Tibial nerve (tissue), 4 donors: ENCODE measurements around the gene PLXDC2.

Source experiments
- EP300 ChIP-seq, 2 donors: sonication (generic); formaldehyde crosslinking; IDR thresholded peaks; one replicate each; pipeline ENCODE4 v1.6.1; 2017; ENCODE audit warnings: antibody characterized with exemption in 2 of 2, mild to moderate bottlenecking in 1 of 2
- POLR2A ChIP-seq, 2 donors: fragments of 450-650 bp; IDR thresholded peaks; one replicate each; pipeline ENCODE4 v1.6.1; 2017; ENCODE audit warnings: antibody characterized with exemption in 2 of 2, mild to moderate bottlenecking in 2 of 2, moderate library complexity in 2 of 2
- TF ChIP-seq, protein P1 (sequence below), 5 experiments: fragments of 200-600 bp in 3 of 5; fragments of 450-650 bp in 2 of 5; sonication (generic) in 3 of 5; IDR thresholded peaks; one replicate each; pipeline ENCODE4 v1.5.1; 2016 to 2019; ENCODE audit warnings: antibody characterized with exemption in 5 of 5, mild to moderate bottlenecking in 3 of 5, moderate library complexity in 2 of 5

DNA sequence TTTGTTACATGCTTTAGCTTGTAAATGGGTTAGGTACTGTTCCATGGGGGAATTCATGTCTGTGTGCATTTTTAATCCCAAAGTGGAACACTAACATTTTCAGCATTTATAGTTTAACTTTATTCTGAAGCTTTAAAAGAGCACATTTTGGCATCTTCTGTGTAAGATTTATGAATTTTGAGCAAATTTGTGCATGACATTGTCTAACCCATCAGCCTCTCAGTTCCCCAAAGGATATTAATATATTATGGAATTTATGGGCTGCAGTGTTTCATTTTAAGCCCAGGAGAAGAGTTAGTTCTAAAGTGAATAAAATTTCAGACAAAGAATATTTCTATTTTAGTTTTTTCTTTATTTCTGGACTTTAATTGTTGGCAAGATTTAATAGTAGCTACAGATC, 421.4 kb downstream of the PLXDC2 start:
- TF ChIP-seq EP300 (IDR thresholded peaks at IDR 0.05) = no peak
- TF ChIP-seq, protein P1, sequence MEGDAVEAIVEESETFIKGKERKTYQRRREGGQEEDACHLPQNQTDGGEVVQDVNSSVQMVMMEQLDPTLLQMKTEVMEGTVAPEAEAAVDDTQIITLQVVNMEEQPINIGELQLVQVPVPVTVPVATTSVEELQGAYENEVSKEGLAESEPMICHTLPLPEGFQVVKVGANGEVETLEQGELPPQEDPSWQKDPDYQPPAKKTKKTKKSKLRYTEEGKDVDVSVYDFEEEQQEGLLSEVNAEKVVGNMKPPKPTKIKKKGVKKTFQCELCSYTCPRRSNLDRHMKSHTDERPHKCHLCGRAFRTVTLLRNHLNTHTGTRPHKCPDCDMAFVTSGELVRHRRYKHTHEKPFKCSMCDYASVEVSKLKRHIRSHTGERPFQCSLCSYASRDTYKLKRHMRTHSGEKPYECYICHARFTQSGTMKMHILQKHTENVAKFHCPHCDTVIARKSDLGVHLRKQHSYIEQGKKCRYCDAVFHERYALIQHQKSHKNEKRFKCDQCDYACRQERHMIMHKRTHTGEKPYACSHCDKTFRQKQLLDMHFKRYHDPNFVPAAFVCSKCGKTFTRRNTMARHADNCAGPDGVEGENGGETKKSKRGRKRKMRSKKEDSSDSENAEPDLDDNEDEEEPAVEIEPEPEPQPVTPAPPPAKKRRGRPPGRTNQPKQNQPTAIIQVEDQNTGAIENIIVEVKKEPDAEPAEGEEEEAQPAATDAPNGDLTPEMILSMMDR (IDR thresholded peaks at IDR 0.05) = no peak
- no peak for TF ChIP-seq POLR2A (IDR thresholded peaks at IDR 0.05)
